ENCODE measurements around the gene GNAT2. TPM values are rescaled to one million over a fixed set of nuclear protein-coding genes. Genes with fewer than 3 reads are reported as not detected.
A peak's percentile ranks its signal among the peaks of the same experiment; 100 is the strongest.

GNAT2 gene
- total RNA-seq, 1 donor from 2014 or later = not detected

- DNase-seq (ENCODE audit: low read depth) (no peak), FAIRE-seq (no peak)
- Mint-ChIP-seq H3K4me1 (ENCODE audit: low read depth, unreplicated experiment) (peaks cover 18% of the 10 kb centered on the region), H3K27ac (ENCODE audit: unreplicated experiment) (peak overlapping the region; percentile 62), H3K36me3 (ENCODE audit: low read depth, unreplicated experiment) (peaks cover 28% of the 10 kb centered on the region), H3K4me3 (ENCODE audit: unreplicated experiment) (no peak overlapping the region), H3K27me3 (ENCODE audit: low read depth, unreplicated experiment) (no peaks in the 10 kb centered on the region), H3K9me3 (ENCODE audit: unreplicated experiment) (peaks cover 2% of the 10 kb centered on the region)
- H3K4me1 ChIP-seq (ENCODE audit: insufficient read depth, low read length) = peaks cover 10% of the 10 kb centered on the region
- H3K79me2 ChIP-seq (ENCODE audit: insufficient read depth, low read length) = peaks cover 24% of the 10 kb centered on the region
- no peak overlapping the region for H3K4me3 ChIP-seq (ENCODE audit: insufficient read depth, low read depth, low read length)
- no peak overlapping the region for H3K4me2 ChIP-seq (ENCODE audit: low read length)
- H3K27ac ChIP-seq (ENCODE audit: low read depth, low read length) = peak overlapping the region; percentile 67
- peaks cover 72% of the 10 kb centered on the region for H4K20me1 ChIP-seq (ENCODE audit: insufficient read depth, low read length)
- H3K9me3 ChIP-seq (ENCODE audit: insufficient read depth, low read depth, low read length) = no peaks in the 10 kb centered on the region
- no peak overlapping the region for H2AFZ ChIP-seq (ENCODE audit: low read depth, low read length)
- no peak overlapping the region for H3K9ac ChIP-seq (ENCODE audit: low read length)
- TF ChIP-seq EZH2 (IDR thresholded peaks at IDR 0.05; ENCODE audit: insufficient read depth, low read length) = no peak
- TF ChIP-seq, protein P1, sequence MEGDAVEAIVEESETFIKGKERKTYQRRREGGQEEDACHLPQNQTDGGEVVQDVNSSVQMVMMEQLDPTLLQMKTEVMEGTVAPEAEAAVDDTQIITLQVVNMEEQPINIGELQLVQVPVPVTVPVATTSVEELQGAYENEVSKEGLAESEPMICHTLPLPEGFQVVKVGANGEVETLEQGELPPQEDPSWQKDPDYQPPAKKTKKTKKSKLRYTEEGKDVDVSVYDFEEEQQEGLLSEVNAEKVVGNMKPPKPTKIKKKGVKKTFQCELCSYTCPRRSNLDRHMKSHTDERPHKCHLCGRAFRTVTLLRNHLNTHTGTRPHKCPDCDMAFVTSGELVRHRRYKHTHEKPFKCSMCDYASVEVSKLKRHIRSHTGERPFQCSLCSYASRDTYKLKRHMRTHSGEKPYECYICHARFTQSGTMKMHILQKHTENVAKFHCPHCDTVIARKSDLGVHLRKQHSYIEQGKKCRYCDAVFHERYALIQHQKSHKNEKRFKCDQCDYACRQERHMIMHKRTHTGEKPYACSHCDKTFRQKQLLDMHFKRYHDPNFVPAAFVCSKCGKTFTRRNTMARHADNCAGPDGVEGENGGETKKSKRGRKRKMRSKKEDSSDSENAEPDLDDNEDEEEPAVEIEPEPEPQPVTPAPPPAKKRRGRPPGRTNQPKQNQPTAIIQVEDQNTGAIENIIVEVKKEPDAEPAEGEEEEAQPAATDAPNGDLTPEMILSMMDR (IDR thresholded peaks at IDR 0.05; ENCODE audit: insufficient read depth, low read depth, low read length) = no peak
- peaks cover 24% of the 10 kb centered on the region for H3K36me3 ChIP-seq (ENCODE audit: insufficient read depth, low read length)
- H3K27me3 ChIP-seq (ENCODE audit: insufficient read depth, low read length) = no peaks in the 10 kb centered on the region
Measured at GRCh38 chr1:109629372-109630030, 10.1 kb upstream of the GNAT2 start.

DNA sequence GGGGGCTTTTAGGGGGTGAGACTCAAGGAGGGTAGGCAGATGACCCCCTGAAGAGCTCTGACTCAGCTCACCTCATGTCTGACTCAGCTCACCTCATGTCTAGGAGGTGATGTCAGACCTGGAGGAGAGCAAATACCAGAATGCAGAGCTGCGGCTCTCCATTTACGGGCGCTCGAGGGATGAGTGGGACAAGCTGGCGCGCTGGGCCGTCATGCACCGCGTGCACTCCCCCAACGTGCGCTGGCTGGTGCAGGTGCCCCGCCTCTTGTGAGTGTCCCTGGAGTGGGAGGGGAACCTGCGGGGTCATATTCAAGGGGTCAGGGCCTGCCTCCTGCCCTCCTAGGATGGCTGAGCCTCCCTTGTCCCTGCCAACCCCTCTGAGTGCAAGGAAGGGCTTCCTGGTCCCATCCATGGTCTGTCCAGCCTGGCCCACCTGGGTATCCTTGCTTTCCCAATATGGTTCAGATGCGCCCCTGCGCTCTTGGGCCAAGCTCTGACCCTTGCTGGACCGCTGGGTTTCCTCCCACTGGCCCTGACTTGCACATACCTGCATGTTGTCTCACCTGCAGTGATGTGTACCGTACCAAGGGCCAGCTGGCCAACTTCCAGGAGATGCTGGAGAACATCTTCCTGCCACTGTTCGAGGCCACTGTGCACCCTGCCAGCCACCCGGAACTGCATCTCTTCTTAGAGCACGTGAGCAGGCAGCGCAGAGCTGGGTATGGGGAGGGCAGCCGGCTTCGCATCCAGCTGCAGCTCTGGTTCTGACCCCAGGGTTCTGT is 9.3 kb upstream of the GNAT2 start:
- Mint-ChIP-seq H3K9me3 (ENCODE audit: unreplicated experiment) (peaks cover 2% of the 10 kb centered on the region), H3K4me1 (ENCODE audit: low read depth, unreplicated experiment) (peaks cover 18% of the 10 kb centered on the region), H3K4me3 (ENCODE audit: unreplicated experiment) (peak overlapping the region; percentile 18), H3K27ac (ENCODE audit: unreplicated experiment) (peak overlapping the region; percentile 22), H3K36me3 (ENCODE audit: low read depth, unreplicated experiment) (peaks cover 28% of the 10 kb centered on the region), H3K27me3 (ENCODE audit: low read depth, unreplicated experiment) (no peaks in the 10 kb centered on the region)
- Histone ChIP-seq H3K9ac (ENCODE audit: low read length) (peak overlapping the region; percentile 61), H3K27me3 (ENCODE audit: insufficient read depth, low read length) (no peaks in the 10 kb centered on the region), H3K4me2 (ENCODE audit: low read length) (peak overlapping the region; percentile 19), H3K27ac (ENCODE audit: low read depth, low read length) (peak overlapping the region; percentile 88), H3K36me3 (ENCODE audit: insufficient read depth, low read length) (peaks cover 24% of the 10 kb centered on the region), H4K20me1 (ENCODE audit: insufficient read depth, low read length) (peaks cover 79% of the 10 kb centered on the region), H3K4me1 (ENCODE audit: insufficient read depth, low read length) (peaks cover 11% of the 10 kb centered on the region), H2AFZ (ENCODE audit: low read depth, low read length) (no peak overlapping the region), H3K4me3 (ENCODE audit: insufficient read depth, low read depth, low read length) (no peak overlapping the region), H3K9me3 (ENCODE audit: insufficient read depth, low read depth, low read length) (no peaks in the 10 kb centered on the region), H3K79me2 (ENCODE audit: insufficient read depth, low read length) (peaks cover 32% of the 10 kb centered on the region)
- FAIRE-seq = no peak
- TF ChIP-seq EZH2 (IDR thresholded peaks at IDR 0.05; ENCODE audit: insufficient read depth, low read length) = no peak
- TF ChIP-seq, protein P1 (IDR thresholded peaks at IDR 0.05; ENCODE audit: insufficient read depth, low read depth, low read length) = no peak
- peak; percentile 77 for DNase-seq (ENCODE audit: low read depth)

Measured in astrocyte (in vitro differentiated cells and primary cell).